ENCODE measurements around the gene KRTAP12-3. TPM values are rescaled to one million over a fixed set of nuclear protein-coding genes. Genes with fewer than 3 reads are reported as not detected.
"Not testable (repeated sequence)": the region's sequence is repeated elsewhere in the genome, so short reads cannot be mapped to it uniquely, and the experiment has no call there.

KRTAP12-3 gene
- total RNA-seq, 1 donor from 2014 or later: not detected

GRCh38 chr21:44637018-44637850, 20.5 kb upstream of the KRTAP12-3 start, which contains the start of gene KRTAP10-10:
Gene KRTAP10-10, plus strand, starts transcription at chr21:44637356. Its CDS starts 62 bp downstream, at chr21:44637418.
- peak within 1 kb of the TSS; percentile 67 for H3K27ac Mint-ChIP-seq (ENCODE audit: unreplicated experiment)
- peak; percentile 38 for DNase-seq
- H3K4me1 Mint-ChIP-seq (ENCODE audit: low read depth, unreplicated experiment): peaks cover 3% of the 10 kb centered on the region
- H3K9me3 Mint-ChIP-seq (ENCODE audit: unreplicated experiment): peaks cover 11% of the 10 kb centered on the region
- no peaks in the 10 kb centered on the region for H3K27me3 Mint-ChIP-seq (ENCODE audit: unreplicated experiment)
- TF ChIP-seq CTCF (IDR thresholded peaks at IDR 0.05; ENCODE audit: partially characterized antibody, unreplicated experiment): no peak
- peak within 1 kb of the TSS; percentile 64 for H3K4me3 Mint-ChIP-seq (ENCODE audit: unreplicated experiment)
- peaks cover 22% of the 10 kb centered on the region for H3K36me3 Mint-ChIP-seq (ENCODE audit: unreplicated experiment)

- not testable (repeated sequence) for H3K4me1 Mint-ChIP-seq (ENCODE audit: low read depth, unreplicated experiment); DNase-seq; H3K27me3 Mint-ChIP-seq (ENCODE audit: unreplicated experiment)
- Mint-ChIP-seq H3K27ac (ENCODE audit: unreplicated experiment) (peak overlapping the region; percentile 67), H3K4me3 (ENCODE audit: unreplicated experiment) (peak overlapping the region; percentile 64), H3K36me3 (ENCODE audit: unreplicated experiment) (peaks cover 22% of the 10 kb centered on the region), H3K9me3 (ENCODE audit: unreplicated experiment) (peaks cover 11% of the 10 kb centered on the region)
These were observed 19.8 kb upstream of the KRTAP12-3 start for GRCh38 chr21:44637851-44638348.

GRCh38 chr21:44638506-44639330, 19.0 kb upstream of the KRTAP12-3 start:
- H3K4me1 Mint-ChIP-seq (ENCODE audit: low read depth, unreplicated experiment); H3K27me3 Mint-ChIP-seq (ENCODE audit: unreplicated experiment); DNase-seq; H3K4me3 Mint-ChIP-seq (ENCODE audit: unreplicated experiment); H3K27ac Mint-ChIP-seq (ENCODE audit: unreplicated experiment); H3K9me3 Mint-ChIP-seq (ENCODE audit: unreplicated experiment): not testable (repeated sequence)
- H3K36me3 Mint-ChIP-seq (ENCODE audit: unreplicated experiment): peaks cover 16% of the 10 kb centered on the region

- Mint-ChIP-seq H3K27ac (ENCODE audit: unreplicated experiment) (no peak overlapping the region), H3K4me3 (ENCODE audit: unreplicated experiment) (no peak overlapping the region), H3K9me3 (ENCODE audit: unreplicated experiment) (peaks cover 11% of the 10 kb centered on the region), H3K36me3 (ENCODE audit: unreplicated experiment) (peaks cover 20% of the 10 kb centered on the region), H3K4me1 (ENCODE audit: low read depth, unreplicated experiment) (peaks cover 3% of the 10 kb centered on the region), H3K27me3 (ENCODE audit: unreplicated experiment) (no peaks in the 10 kb centered on the region)
- DNase-seq: no peak
- TF ChIP-seq CTCF (IDR thresholded peaks at IDR 0.05; ENCODE audit: partially characterized antibody, unreplicated experiment): no peak
These were observed 18.4 kb upstream of the KRTAP12-3 start for GRCh38 chr21:44639331-44639655.

GRCh38 chr21:44640761-44641160, 17.0 kb upstream of the KRTAP12-3 start:
- no peak overlapping the region for H3K4me3 Mint-ChIP-seq (ENCODE audit: unreplicated experiment)
- H3K4me1 Mint-ChIP-seq (ENCODE audit: low read depth, unreplicated experiment): peaks cover 3% of the 10 kb centered on the region
- no peaks in the 10 kb centered on the region for H3K27me3 Mint-ChIP-seq (ENCODE audit: unreplicated experiment)
- peaks cover 29% of the 10 kb centered on the region for H3K36me3 Mint-ChIP-seq (ENCODE audit: unreplicated experiment)
- no peak overlapping the region for H3K27ac Mint-ChIP-seq (ENCODE audit: unreplicated experiment)
- H3K9me3 Mint-ChIP-seq (ENCODE audit: unreplicated experiment): peaks cover 15% of the 10 kb centered on the region
- no peak for TF ChIP-seq CTCF (IDR thresholded peaks at IDR 0.05; ENCODE audit: partially characterized antibody, unreplicated experiment)
- no peak for DNase-seq
